ENCODE measurements around the gene LRRC4C. TPM values are rescaled to one million over a fixed set of nuclear protein-coding genes. Genes with fewer than 3 reads are reported as not detected.

Gene LRRC4C
- total RNA-seq, 1 experiment from 2014 or later, result 0.15 TPM

DNA sequence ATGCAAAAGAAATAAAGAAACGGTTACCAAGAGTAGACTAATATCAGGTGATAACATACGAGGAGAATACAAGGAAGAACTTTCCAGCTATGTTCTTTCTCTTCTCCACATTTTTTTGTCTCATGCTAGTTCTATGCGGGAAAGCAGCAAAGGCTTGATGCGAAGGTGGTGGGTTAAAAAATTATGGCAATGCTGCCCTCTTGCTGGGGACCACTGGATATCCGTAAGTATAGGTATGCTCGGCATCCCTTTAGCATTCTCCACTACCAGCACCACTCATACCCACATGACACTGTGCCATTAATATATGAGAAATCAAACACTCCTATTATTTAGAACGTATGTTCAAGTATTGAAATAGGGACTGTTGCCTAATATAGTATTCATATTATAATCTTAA lies 776.4 kb downstream of the LRRC4C start:
- H3K27ac ChIP-seq (ENCODE audit: low read length), result no peak overlapping the region
- H3K36me3 ChIP-seq (ENCODE audit: control insufficient read depth, insufficient read depth, low read length), result no peaks in the 10 kb centered on the region
- peaks cover 8% of the 10 kb centered on the region; the same call in 1 of the 2 replicates for H3K9me3 ChIP-seq (ENCODE audit: control insufficient read depth, insufficient read depth, low read depth, low read length)
- in situ Hi-C loops (cut with HindIII; ENCODE audit: low pct_unique_long_range_greater_than_20kb, low sequenced_read_pairs), result no loop called here
- intact Hi-C loops (cut with micrococcal nuclease; ENCODE audit: unreplicated experiment), result no loop called here
- no peaks in the 10 kb centered on the region for H3K27me3 ChIP-seq (ENCODE audit: control insufficient read depth, insufficient read depth, low read length)
- H3K4me1 ChIP-seq (ENCODE audit: control insufficient read depth, insufficient read depth, low read length), result no peaks in the 10 kb centered on the region
- ATAC-seq (no peak), DNase-seq (ENCODE audit: low read depth, low spot score) (no peak)
- ChIA-PET CTCF (no interaction called here), POLR2A (no interaction called here)
- TF ChIP-seq, protein P1, sequence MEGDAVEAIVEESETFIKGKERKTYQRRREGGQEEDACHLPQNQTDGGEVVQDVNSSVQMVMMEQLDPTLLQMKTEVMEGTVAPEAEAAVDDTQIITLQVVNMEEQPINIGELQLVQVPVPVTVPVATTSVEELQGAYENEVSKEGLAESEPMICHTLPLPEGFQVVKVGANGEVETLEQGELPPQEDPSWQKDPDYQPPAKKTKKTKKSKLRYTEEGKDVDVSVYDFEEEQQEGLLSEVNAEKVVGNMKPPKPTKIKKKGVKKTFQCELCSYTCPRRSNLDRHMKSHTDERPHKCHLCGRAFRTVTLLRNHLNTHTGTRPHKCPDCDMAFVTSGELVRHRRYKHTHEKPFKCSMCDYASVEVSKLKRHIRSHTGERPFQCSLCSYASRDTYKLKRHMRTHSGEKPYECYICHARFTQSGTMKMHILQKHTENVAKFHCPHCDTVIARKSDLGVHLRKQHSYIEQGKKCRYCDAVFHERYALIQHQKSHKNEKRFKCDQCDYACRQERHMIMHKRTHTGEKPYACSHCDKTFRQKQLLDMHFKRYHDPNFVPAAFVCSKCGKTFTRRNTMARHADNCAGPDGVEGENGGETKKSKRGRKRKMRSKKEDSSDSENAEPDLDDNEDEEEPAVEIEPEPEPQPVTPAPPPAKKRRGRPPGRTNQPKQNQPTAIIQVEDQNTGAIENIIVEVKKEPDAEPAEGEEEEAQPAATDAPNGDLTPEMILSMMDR (IDR thresholded peaks at IDR 0.05), result no peak
- TF ChIP-seq, protein P2, sequence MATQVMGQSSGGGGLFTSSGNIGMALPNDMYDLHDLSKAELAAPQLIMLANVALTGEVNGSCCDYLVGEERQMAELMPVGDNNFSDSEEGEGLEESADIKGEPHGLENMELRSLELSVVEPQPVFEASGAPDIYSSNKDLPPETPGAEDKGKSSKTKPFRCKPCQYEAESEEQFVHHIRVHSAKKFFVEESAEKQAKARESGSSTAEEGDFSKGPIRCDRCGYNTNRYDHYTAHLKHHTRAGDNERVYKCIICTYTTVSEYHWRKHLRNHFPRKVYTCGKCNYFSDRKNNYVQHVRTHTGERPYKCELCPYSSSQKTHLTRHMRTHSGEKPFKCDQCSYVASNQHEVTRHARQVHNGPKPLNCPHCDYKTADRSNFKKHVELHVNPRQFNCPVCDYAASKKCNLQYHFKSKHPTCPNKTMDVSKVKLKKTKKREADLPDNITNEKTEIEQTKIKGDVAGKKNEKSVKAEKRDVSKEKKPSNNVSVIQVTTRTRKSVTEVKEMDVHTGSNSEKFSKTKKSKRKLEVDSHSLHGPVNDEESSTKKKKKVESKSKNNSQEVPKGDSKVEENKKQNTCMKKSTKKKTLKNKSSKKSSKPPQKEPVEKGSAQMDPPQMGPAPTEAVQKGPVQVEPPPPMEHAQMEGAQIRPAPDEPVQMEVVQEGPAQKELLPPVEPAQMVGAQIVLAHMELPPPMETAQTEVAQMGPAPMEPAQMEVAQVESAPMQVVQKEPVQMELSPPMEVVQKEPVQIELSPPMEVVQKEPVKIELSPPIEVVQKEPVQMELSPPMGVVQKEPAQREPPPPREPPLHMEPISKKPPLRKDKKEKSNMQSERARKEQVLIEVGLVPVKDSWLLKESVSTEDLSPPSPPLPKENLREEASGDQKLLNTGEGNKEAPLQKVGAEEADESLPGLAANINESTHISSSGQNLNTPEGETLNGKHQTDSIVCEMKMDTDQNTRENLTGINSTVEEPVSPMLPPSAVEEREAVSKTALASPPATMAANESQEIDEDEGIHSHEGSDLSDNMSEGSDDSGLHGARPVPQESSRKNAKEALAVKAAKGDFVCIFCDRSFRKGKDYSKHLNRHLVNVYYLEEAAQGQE (IDR thresholded peaks at IDR 0.05; ENCODE audit: insufficient read depth in 1 of 2, low read depth in 2 of 2, low read length in 1 of 2), result no peak
- TF ChIP-seq TCF7L2 (IDR thresholded peaks at IDR 0.05; ENCODE audit: low read depth, low read length), result no peak
- no peak for TF ChIP-seq POLR2AphosphoS5 (IDR thresholded peaks at IDR 0.05; ENCODE audit: low read depth, low read length)
- TF ChIP-seq SIN3A (IDR thresholded peaks at IDR 0.05; ENCODE audit: borderline replicate concordance, insufficient read depth, low read depth, low read length), result no peak
- H3K4me3 ChIP-seq (ENCODE audit: low read depth in 2 of 2, low read length in 2 of 2), result no peak overlapping the region
- no TSS peak for BruUV-seq (replicated peaks)

DNA sequence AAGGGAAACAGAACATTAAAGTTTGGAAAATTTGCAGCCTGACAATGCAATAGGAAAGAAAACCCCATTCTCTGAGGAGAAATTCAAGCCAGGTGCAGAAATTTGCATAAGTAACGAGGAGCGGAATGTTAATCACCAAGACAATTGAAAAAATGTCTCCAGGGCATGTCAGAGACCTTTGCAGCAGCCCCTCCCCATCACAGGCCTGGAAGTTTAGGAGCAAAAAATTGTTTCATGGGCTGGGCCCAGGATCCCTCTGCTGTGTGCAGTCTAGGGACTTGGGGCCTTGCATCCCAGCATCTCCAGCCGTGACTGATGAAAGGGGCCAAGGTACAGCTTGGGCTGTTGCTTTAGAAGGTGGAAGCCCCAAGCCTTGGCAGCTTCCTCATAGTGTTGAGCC lies 780.2 kb downstream of the LRRC4C start:
- Histone ChIP-seq H3K27me3 (ENCODE audit: control insufficient read depth, insufficient read depth, low read length) (no peaks in the 10 kb centered on the region), H3K4me3 (ENCODE audit: low read depth in 2 of 2, low read length in 2 of 2) (no peak overlapping the region), H3K36me3 (ENCODE audit: control insufficient read depth, insufficient read depth, low read length) (no peaks in the 10 kb centered on the region), H3K27ac (ENCODE audit: low read length) (no peak overlapping the region), H3K4me1 (ENCODE audit: control insufficient read depth, insufficient read depth, low read length) (no peaks in the 10 kb centered on the region), H3K9me3 (ENCODE audit: control insufficient read depth, insufficient read depth, low read depth, low read length) (peaks cover 6% of the 10 kb centered on the region; the same call in 1 of the 2 replicates)
- intact Hi-C loops (cut with micrococcal nuclease; ENCODE audit: unreplicated experiment) (no loop called here), in situ Hi-C loops (cut with HindIII; ENCODE audit: low pct_unique_long_range_greater_than_20kb, low sequenced_read_pairs) (no loop called here)
- DNase-seq (ENCODE audit: low read depth, low spot score) (no peak), ATAC-seq (no peak)
- ChIA-PET POLR2A (no interaction called here), CTCF (no interaction called here)
- BruUV-seq (replicated peaks), result no TSS peak
- TF ChIP-seq POLR2AphosphoS5 (IDR thresholded peaks at IDR 0.05; ENCODE audit: low read depth, low read length) (no peak), TCF7L2 (IDR thresholded peaks at IDR 0.05; ENCODE audit: low read depth, low read length) (no peak), SIN3A (IDR thresholded peaks at IDR 0.05; ENCODE audit: borderline replicate concordance, insufficient read depth, low read depth, low read length) (no peak)
- TF ChIP-seq, protein P1 (IDR thresholded peaks at IDR 0.05), result no peak
- TF ChIP-seq, protein P2 (IDR thresholded peaks at IDR 0.05; ENCODE audit: insufficient read depth in 1 of 2, low read depth in 2 of 2, low read length in 1 of 2), result no peak

Data from Panc1 (cell line).